Head of caudate nucleus (tissue), 42 donors: Measurements from ENCODE around the gene KBTBD13.
"Not testable (repeated sequence)": the region's sequence is repeated elsewhere in the genome, so short reads cannot be mapped to it uniquely, and the experiment has no call there.

ENCODE experiments used
- DNase-seq, 42 donors: peaks; one replicate each; pipeline versions ENCODE4 v3.0.0 to v3.0.0-alpha.2; 2020 to 2021; ENCODE audit warnings: mixed read lengths in 7 of 42
- intact Hi-C: fragments of 100-400 bp; cut with DNase I; formaldehyde crosslinking; loops from one replicate; pipeline ENCODE4 v1.15.0; 2022

KBTBD13 gene

GRCh38 chr15:65084500-65085206 is 8.1 kb downstream of the KBTBD13 start:
- intact Hi-C loops, result no loop called here
- no peak for DNase-seq

DNA sequence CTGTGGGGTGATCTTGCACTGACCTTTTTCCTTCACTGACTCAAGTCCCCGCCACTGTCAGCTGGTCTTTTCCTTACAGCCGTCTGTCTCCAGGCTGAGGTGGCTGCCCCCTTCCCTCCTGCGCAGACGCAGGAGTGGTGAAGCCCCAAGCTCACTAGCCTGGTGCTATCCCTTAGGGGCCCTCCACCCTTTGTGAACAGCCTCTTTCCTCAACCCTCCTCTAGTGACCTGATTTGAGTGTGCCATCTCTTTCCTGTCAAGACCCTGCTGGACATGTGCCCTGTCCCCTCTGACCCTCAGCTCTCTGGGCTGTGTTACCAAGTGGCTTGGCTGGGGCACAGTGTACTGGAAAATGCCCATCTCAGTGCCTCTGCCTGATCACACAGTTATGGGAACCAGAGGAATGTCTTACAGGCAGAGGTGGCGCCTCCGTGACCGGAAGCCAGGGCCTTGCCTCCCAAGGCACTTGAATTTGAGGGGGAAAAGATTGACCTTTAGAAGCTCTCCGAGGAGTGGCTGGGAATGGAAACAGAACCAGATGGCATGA is 8.7 kb downstream of the KBTBD13 start:
- DNase-seq, result peak in 3 of 42 donors; percentile 34 to 52 (median 38)
- intact Hi-C loops, result no loop called here

DNA sequence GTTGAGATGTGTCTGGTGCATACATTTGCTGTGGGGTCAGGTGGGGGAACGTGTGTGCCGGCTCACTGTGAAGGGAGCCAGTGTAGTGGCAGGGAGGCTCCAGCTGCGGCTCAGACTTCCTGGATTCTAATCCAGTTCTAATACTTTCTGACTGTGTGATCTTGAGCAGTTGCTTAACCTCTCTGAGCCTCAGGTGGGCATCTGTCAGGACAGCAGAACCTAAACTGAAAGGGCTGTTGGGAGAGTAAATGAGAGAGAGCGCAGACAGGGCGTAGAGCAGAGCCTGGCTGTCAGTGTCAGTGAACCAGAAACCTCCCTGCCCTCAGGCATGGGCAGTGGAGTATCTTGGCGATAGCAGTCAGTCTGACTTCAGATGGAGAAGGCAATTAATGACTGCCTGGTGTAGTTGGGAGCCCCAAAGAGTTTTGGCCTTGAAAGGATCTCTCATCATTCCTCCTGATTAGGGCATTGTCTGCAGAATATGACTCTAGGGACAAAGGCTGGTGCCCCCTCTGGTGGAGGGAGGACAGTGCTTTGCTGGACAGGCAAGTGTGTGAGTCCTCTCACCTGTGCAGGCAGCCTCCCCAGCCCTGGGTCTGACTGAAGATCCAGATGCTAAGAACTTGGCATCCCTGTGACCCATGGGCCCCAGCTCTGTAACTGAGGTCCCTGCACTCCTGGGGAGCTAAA is 9.6 kb downstream of the KBTBD13 start:
- no peak for DNase-seq
- intact Hi-C loops, result no loop called here

GRCh38 chr15:65086680-65087111 is 10.2 kb downstream of the KBTBD13 start:
- intact Hi-C loops, result no loop called here
- DNase-seq, result no peak

DNA sequence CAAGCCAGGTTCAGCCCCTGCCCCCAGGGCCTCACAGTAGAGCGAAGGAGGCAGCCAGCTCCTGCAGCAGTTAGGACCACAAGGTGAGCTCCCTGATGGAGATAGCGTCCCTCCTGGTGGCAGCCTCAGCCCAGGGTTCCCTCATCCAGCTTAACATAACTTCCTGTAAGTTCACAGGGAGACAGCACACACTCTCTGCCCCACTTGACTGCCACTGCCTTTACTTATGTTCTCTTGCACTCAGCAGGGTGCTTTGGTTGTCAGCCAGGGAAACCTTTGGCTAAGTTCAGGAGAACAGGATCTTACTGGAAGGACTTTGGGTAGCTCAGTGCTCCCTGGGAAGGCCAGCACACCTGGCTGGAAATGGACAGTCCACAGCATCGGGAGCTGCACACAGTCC is 10.9 kb downstream of the KBTBD13 start:
- intact Hi-C loops, result no loop called here
- DNase-seq, result no peak

- intact Hi-C loops, result no loop called here
- DNase-seq, result peak in 6 of 42 donors; percentile 39 to 59 (median 48)
These were observed 11.5 kb downstream of the KBTBD13 start for GRCh38 chr15:65087873-65088642.

GRCh38 chr15:65088643-65089021 is 12.1 kb downstream of the KBTBD13 start:
- intact Hi-C loops, result no loop called here

DNA sequence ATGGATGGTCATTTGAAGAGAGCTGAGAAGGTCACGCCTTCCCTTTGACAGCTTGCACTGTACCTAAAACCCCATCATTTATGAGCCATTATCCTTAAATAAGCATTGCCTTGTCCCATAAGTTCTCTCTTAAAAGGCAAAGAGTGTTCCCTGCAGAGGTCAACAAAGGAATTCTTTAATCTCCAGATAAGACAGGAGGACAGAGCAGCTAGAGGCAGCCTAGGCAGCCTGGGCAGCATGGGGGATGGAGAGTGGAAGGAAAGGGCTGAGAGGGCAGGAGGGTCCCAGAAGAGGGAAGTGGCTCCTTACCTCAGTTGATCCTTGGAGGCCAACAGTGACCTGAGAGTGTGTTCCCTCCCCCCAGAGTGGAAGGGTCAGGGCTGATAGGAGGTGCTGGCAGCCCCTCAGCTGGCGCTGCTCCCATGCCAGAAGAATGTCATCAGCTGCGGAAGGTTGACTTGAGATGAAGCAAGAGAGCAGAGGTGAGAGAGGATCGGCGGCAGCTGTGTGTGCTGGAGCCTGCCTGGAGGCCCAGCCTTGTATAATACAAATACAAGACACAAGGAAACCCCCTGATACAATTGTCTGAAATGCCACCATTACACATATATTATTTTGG is 12.8 kb downstream of the KBTBD13 start:
- intact Hi-C loops, result no loop called here
- no peak for DNase-seq

More at GRCh38 chr15:65088643-65089021, 12.1 kb downstream of the KBTBD13 start:
- DNase-seq, result no peak

DNA sequence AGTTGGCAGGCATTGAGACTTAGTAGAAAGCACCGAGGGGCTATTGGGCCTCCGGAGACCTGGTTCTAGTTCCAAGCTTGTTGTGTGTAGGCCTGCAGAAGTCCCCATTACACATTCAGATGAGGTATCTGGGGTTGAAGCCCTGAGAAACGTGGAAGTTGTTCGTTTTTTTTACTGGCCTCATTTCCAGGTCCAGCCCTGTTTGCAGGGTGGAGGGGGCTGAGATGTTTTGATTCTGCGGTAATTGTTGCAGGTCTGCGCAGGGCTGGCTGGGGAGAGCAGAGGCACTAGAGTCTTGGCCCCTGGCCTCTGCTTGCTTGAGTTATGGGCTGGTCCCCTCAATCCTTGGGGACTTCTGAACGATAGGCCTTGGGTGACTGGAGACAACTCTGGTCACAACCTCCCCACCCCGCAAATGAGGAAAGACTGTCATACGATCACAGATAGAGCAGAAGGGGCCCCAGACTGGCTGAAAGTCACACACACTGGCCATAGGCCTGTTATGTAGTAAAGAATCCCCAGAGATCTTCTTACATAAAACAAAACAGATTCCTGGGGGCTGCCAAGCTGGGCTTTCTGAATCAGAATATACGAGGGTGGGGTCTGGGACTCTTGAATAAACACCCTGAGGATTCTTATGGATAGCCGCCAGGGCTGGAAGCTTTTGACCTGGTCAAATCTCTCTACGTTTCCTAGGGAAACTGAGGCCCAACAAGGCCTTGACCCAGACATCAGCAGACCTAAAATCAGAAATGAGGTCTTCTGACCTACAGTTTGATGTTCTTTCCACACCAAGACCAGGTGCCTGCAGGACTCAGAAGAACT is 15.6 kb downstream of the KBTBD13 start:
- intact Hi-C loops, result no loop called here
- DNase-seq, result peak in 1 of 42 donors; percentile 10

DNA sequence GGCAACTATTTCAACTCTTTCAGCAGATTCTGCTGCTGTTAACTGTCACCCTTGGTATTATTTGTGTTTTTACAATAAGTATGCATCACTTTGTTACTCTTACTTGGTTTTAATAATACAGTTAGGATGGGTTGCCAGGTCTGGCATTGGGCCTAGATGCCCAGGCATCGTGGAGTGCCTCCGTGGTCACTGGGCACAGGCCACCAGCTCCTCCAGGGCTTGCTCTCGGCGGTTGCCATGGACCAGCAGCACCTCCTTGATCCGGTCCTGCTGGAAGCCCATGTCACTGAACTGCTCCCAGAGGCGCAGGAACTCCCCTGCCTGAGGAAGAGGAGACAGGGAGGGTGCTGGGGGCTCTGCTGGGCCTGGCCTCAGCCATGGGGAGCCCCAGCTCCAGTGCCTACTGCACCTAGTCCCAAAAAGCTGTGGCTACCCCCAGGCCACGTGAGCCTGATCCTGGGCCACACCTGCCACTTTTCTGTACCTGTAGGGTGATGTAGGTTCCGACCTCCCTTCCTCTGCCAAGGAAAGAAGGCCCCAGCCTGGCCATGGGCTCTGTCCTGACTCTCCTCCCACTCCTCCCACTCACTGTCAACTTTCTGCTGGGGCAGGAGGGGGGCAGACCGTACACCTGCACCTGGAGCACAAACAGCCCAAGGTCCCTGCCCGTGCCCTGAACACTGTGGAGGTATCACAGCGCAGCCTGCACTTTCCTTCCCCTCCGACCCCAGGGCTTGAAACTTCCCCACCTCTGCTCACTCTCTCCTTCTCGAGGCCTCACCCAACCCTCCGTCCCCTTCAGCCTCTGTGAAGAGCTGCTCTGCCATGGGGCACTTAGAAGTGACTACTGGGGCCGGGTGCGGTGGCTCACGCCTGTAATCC is 16.6 kb downstream of the KBTBD13 start:
- intact Hi-C loops, result no loop called here
- DNase-seq, result peak in 3 of 42 donors; percentile 29 to 33 (median 31)

DNA sequence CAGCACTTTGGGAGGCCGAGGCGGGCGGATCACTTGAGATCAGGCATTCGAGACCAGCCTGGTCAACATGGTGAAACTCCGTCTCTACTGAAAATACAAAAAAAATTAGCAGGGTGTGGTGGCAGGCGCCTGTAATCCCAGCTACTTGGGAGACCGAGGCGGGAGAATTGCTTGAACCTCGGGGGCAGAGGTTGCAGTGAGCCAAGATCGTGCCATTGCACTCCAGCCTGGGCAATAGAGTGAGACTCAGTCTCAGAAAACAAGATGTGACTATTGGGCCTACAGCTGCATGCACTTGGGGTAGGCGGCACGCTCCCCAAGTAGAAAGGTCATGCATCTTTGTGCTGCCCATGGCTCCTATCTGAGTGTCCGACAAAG is 17.2 kb downstream of the KBTBD13 start:
- intact Hi-C loops, result not testable (repeated sequence)
- peak in 1 of 42 donors; percentile 23 for DNase-seq

GRCh38 chr15:65094294-65094995 is 17.9 kb downstream of the KBTBD13 start:
- peak in 3 of 42 donors; percentile 0 to 30 (median 26) for DNase-seq
- intact Hi-C loops, result no loop called here

DNA sequence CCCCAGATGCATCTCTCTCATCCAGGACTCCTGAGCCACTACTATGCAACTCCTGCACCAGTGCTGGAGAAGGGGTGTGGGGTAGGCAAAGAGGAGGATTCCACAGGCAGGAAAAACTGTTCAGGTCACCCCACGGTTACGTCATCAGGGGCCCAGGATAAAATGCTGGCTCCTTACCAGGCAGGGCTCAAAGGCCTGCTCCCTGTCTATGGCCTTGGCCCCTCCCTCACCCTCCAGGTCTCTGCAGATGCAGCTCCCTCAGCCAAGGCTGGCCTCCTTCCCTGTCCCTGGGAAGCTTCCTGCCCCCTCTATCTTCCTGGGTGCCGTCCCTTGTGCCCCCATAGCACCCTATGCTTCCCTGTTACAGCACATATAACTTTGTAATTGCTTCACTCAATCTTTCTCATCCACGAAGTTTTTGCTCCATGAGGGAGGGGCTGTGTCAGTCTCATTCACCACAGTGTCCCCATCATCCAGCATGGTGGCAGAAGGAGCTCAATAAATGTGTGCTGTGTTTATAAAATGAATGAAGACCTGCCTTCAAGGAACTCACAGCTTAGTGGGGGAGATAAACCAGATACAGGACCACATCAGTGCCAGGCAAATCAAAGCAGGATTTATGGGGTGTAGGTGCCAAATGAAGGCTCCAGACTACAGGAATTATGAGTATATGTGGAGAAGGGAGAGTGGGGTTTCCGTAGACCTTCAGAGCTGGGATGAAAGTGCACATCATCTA is 18.6 kb downstream of the KBTBD13 start:
- peak in 3 of 42 donors; percentile 4 to 23 (median 16) for DNase-seq
- intact Hi-C loops, result no loop called here

DNA sequence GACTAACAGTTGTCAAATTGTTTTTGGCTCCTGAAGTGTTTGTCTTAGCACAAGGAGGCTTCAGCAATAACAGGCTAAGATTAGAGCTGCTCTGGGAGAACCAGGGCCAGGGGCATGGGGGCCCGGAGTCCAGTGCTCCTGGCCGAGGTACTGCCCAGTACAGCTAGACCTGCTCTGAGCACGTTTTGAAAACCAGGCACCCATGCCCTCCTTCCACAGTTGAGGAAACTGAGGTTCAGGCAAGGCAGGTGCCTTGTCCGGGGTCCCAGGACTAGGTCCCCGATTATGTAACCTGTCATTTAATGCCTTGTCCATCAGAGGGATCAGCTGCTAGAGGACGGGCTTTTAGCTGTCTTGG is 19.2 kb downstream of the KBTBD13 start:
- DNase-seq, result peak in 1 of 42 donors; percentile 25
- intact Hi-C loops, result no loop called here

DNA sequence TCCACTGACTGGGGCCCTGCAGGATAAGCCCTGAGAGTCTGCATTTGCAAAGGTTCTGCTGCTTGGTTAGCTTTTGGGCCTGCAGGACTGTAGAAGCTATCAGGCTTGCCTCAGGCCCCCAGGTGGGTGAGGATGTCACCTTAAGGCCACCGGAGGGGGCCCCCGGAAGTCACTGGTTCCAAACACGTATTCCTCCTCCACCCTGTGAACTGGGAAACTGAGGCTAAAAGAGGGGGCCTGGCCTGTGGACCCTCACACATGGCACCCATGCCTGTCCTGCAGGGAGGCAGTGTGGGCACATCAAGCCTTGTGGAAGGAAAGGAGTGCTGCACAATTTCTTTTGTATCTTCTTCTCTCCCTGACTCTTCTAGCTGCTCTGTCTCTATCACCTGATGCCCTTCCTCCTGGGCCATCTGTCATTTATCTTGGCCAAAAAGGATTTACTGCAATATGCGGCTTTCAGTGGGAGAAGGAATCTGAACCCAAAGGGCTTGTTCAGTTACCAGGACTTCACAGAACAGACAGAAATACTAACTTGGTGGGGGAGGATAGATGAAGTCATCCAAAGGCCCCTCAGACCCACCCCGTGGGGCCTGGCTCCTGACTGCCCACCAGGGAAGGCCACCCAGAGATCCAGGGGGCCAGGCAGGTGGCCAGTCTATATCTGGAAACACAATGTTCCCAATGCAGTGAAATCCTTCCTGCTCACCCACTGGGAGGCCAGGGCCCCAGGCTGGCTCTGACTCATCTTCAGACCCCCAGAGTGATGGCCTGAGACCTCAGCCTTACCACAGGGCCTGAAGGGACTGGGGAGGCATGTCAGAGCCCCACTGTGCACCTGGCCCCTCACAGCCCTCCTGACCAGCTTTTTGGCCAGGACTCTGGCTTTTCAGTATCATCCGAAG is 20.2 kb downstream of the KBTBD13 start:
- DNase-seq, result peak in 3 of 42 donors; percentile 5 to 15 (median 13)
- intact Hi-C loops, result no loop called here
